Lower leg skin (tissue), 3 donors: ENCODE results near the gene SERINC3.

ENCODE experiments used
- CTCF ChIP-seq, 3 donors: fragments of 450-650 bp; IDR thresholded peaks; one replicate each; pipeline ENCODE4 v1.5.1; 2016; ENCODE audit warnings: antibody characterized with exemption in 3 of 3, mild to moderate bottlenecking in 3 of 3, moderate library complexity in 2 of 3
- POLR2A ChIP-seq, 2 donors: fragments of 450-650 bp; IDR thresholded peaks; one replicate each; pipeline ENCODE4 v1.6.1; 2016 to 2017; ENCODE audit warnings: antibody characterized with exemption in 2 of 2, mild to moderate bottlenecking in 1 of 2, moderate library complexity in 1 of 2

- TF ChIP-seq CTCF (IDR thresholded peaks at IDR 0.05) = no peak
- no peak for TF ChIP-seq POLR2A (IDR thresholded peaks at IDR 0.05)
These were observed 71.5 kb downstream of the SERINC3 start for GRCh38 chr20:44450281-44450889.
